IMR-90 (cell line): ENCODE results near the gene ZNF398.

Source experiments
- CHD1 ChIP-seq: IDR thresholded peaks from 2 replicates; pipeline ENCODE4 v1.6.1; 2012; ENCODE audit warnings: low read depth, low read length, improper control_type of control experiment
- TF ChIP-seq, protein P1 (sequence below): conservative IDR thresholded peaks from 2 replicates; pipeline ENCODE4 v1.5.1; 2012; ENCODE audit warnings: mild to moderate bottlenecking, low read depth, low read length, improper control_type of control experiment

- no peak for TF ChIP-seq CHD1
- TF ChIP-seq, protein P1, sequence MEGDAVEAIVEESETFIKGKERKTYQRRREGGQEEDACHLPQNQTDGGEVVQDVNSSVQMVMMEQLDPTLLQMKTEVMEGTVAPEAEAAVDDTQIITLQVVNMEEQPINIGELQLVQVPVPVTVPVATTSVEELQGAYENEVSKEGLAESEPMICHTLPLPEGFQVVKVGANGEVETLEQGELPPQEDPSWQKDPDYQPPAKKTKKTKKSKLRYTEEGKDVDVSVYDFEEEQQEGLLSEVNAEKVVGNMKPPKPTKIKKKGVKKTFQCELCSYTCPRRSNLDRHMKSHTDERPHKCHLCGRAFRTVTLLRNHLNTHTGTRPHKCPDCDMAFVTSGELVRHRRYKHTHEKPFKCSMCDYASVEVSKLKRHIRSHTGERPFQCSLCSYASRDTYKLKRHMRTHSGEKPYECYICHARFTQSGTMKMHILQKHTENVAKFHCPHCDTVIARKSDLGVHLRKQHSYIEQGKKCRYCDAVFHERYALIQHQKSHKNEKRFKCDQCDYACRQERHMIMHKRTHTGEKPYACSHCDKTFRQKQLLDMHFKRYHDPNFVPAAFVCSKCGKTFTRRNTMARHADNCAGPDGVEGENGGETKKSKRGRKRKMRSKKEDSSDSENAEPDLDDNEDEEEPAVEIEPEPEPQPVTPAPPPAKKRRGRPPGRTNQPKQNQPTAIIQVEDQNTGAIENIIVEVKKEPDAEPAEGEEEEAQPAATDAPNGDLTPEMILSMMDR: no peak
These were observed 50.4 kb downstream of the ZNF398 start for GRCh38 chr7:149197675-149198074.
